GM13977 (cell line): ENCODE data around the gene LMX1A.

Experiments used
- DNase-seq: peaks from one replicate; pipeline ENCODE4 v3.0.0; 2012; ENCODE audit warnings: low spot score
- CTCF ChIP-seq: IDR thresholded peaks from 2 replicates; pipeline ENCODE4 v1.5.1; 2012; ENCODE audit warnings: mild to moderate bottlenecking, control low read depth; ENCODE audit not compliant: insufficient read depth; ENCODE audit errors: extremely low read depth, missing control alignments
- in situ Hi-C: fragments of 300-500 bp; cut with MboI; formaldehyde crosslinking; loops from one replicate; pipeline ENCODE4 v1.12.0; 2022; ENCODE audit warnings: low sequenced_read_pairs, low pct_unique_long_range_greater_than_20kb, mixed read lengths, inconsistent platforms; ENCODE audit not compliant: unreplicated experiment

LMX1A gene

GRCh38 chr1:165367375-165367993 lies 11.0 kb upstream of the LMX1A start:
- in situ Hi-C loops = no loop called here
- peak; percentile 80 for DNase-seq
- peak; percentile 94 for TF ChIP-seq CTCF

GRCh38 chr1:165365341-165365740 lies 8.8 kb upstream of the LMX1A start:
- in situ Hi-C loops = no loop called here
- no peak for DNase-seq
- no peak for TF ChIP-seq CTCF

- in situ Hi-C loops = no loop called here
- TF ChIP-seq CTCF = no peak
- no peak for DNase-seq
Observed at GRCh38 chr1:165364568-165365133, 8.1 kb upstream of the LMX1A start.

- in situ Hi-C loops = no loop called here
- no peak for TF ChIP-seq CTCF
- no peak for DNase-seq
Observed at GRCh38 chr1:165356876-165357275, 361 bp upstream of the LMX1A start.

GRCh38 chr1:165355139-165355976 lies 1.2 kb downstream of the LMX1A start:
- in situ Hi-C loops = no loop called here
- no peak for TF ChIP-seq CTCF
- no peak for DNase-seq

GRCh38 chr1:165354739-165355138 lies 1.8 kb downstream of the LMX1A start:
- no peak for DNase-seq
- in situ Hi-C loops = no loop called here
- no peak for TF ChIP-seq CTCF
